Activated naive CD4-positive, alpha-beta T cell treated with Interleukin-2 at 50 U/mL for 16 hours (primary cell): ENCODE measurements around the gene AGER.
"Not testable (repeated sequence)": the region's sequence is repeated elsewhere in the genome, so short reads cannot be mapped to it uniquely, and the experiment has no call there.

Source experiments
- DNase-seq: peaks from one replicate; pipeline ENCODE4 v3.0.0-alpha.2; 2020

The AGER gene

DNA sequence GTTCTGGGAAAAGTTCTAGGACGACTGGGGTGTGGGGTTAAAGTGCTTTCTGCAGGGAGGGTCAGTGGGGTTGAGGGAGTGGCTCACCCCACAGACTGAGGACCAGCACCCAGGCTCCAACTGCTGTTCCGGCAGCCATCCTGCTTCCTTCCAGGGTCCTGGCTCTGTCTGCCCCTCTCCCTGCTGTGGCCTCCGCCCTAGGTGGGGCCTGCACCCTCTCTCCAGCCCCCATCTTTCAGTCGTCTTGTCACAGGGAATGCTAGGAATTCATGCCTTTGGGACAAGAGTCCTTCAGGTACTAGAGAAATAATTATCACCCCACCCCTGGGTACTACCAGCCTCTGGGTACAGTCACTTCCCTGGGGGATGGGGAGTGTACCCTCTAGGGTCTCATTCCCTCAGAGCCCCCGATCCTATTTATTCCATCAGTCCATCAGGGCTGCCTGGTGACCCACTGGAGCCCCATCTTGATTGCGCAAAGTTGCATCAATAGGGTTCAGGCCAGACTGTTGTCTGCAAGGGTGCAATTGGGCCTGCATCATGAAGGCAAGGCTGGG lies at the start of gene AGER:
TSS of gene AGER (minus strand) at position 170 of the 557 bp plus-strand sequence. CDS start at position 139, 31 bp downstream.
- DNase-seq, result no peak

- DNase-seq, result no peak
Observed at GRCh38 chr6:32226434-32226833, 42.4 kb upstream of the AGER start.

DNA sequence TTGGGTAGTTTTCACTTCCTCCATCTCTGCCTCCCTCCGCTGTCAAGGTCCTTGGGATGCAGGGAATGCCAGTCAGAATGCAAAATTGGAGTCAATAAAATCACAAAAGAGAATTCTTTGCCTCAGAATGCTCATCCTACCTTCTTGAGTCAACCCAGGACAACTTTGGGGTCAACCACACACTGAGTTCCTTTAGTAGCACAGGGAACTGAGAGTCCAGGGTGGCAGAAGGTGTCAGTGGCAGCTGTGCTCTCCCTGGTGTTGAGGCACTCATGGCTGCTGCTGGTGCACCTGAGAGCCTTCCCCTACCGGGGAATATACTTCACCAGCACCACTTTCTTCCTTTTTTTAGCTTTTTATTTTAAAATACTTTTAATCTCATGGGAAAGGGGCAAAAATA lies 40.6 kb upstream of the AGER start:
- DNase-seq, result no peak

GRCh38 chr6:32223258-32224235 lies 39.5 kb upstream of the AGER start, which contains the start of gene NOTCH4:
NOTCH4 (minus strand) TSS chr6:32224067; CDS start chr6:32223928, 139 bp downstream.
- DNase-seq, result no peak

DNA sequence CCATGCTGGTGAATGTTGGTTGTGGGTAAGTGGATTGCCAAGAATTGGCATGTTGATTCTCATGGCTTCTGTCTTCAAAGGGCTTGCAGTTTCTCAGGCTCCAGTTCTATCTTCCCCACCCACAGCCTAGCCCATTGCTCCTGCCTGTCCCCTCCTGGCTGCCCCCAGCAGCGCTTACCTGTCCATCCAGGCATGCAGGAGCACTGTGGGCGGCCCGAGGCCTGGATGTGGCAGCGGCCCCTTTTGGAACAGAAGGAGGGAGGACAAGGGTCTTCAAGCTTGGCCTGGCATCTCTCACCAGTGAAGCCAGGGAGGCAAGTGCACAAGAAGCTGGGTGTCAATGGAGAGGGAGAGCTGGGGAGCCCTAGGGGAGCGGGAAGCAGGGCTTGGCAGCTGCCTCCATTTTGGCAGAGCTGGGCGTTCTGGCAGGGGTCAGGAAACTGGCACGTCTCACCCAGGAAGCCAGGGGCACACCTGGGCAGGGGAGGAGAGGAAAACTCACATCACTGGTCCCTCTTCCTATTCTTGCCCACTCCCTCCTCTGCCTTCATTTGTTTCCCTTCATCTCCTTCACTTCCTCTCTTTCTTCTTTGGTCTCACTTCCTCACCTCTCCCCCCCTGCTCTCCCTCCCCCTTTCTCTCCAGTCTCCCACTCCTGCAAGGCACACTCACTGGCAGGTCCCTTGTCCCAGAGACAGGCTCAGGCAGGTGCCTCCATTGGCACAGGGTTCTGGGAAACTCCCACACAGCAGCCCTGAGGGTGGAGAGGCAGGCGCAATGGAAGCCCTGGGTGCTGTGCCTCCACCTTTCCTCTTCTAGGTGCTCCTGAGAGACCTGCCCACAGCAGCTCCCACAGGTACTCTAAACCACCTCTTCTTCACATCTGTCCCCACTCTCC lies 38.5 kb upstream of the AGER start:
- DNase-seq, result no peak

GRCh38 chr6:32220021-32220420 lies 36.0 kb upstream of the AGER start:
- no peak for DNase-seq

DNA sequence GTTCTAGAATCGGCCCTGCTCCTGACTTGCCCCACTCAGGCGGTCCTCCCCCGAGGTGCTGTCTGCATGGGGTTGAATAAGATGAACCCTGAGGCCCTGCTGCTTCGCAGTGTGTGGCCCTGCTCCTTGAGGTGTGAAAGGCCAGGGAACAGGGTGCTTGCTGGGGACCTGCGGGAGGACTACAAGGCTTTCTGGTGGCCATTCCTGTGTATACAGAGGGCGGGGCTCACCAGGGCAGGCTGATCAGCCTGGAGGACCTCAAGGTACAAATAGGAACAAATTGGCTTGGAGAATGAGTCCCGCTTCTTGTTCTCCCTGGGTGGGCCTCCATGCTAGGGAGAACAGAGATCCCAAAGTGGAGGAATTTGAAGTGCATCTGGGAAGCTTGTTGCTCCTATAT lies 34.1 kb upstream of the AGER start:
- no peak for DNase-seq

GRCh38 chr6:32216998-32217397 lies 32.9 kb upstream of the AGER start:
- no peak for DNase-seq

- no peak for DNase-seq
Observed at GRCh38 chr6:32216285-32216684, 32.2 kb upstream of the AGER start.

DNA sequence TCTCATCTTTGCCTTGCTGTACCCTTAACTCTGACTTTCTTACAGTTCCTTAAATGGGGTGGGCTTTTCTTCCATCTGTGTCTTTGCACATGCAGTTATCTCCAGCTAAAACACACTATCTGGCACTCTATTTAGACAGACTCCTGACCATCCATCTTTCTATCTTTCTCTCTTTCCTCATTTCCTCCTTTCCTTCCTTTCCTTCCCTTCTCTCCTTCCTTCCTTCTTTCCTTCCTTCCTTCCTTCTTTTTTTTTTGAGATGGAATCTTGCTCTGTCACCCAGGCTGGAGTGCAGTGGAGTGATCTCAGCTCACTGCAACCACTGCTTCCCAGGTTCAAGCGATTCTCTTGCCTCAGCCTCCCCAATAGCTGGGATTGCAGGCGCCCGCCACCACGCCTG lies 31.6 kb upstream of the AGER start:
- no peak for DNase-seq

DNA sequence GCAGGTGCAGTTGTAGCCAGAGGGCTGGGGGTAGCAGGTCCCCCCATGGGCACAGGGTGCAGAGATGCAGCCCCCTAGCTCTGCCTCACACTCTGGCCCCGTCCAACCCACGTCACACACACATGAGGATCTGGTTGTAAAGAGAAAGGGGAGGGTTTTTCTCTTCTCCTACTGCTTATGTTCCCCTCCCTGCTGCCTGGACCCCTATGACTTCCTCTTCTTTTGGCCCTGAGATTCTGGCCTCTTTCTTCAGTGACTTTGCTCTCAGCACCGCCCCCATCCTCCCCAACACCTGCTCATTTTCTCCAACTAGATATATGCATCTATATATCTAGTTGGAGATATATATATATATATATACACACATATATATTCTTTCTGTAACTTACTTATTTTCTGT lies 30.1 kb upstream of the AGER start:
- DNase-seq, result no peak

DNA sequence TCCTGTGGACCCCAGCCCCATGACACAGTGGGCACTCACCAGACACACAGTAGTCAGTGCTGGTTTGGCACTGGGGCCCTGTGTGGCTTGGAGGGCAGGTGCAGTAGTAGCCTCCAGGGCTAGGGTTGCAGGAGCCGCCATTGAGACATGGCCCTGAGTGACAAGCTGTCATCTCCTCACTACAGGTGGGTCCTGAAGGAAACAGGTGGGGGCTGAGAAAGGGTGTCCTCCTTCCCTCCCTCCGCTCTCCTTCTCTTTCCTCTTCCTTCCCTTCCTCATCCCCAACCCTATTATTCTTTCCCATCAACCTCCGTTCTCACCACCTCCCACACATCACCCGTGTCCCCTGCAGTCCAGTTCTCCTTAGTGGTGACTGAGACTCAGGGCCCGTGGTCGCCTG lies 29.6 kb upstream of the AGER start:
- no peak for DNase-seq

- no peak for DNase-seq
Observed at GRCh38 chr6:32212076-32212760, 28.2 kb upstream of the AGER start.

DNA sequence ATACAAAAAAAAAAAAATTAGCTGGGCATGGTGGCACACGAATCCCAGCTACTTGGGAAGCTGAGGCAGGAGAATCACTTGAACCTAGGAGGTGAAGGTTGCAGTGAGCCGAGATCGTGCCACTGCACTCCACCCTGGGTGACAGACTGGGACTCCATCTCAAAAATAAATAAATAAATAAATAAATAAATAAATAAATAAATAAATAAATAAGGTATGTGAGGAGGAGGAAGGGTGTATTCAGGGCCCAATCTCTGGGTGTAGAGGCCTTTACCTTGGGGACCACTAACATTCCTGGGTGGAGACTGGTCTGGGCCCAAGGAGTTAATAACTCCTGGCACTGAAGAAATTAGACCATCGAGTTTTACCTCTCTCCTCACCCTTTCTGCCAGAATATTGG lies 27.4 kb upstream of the AGER start:
- DNase-seq, result not testable (repeated sequence)

DNA sequence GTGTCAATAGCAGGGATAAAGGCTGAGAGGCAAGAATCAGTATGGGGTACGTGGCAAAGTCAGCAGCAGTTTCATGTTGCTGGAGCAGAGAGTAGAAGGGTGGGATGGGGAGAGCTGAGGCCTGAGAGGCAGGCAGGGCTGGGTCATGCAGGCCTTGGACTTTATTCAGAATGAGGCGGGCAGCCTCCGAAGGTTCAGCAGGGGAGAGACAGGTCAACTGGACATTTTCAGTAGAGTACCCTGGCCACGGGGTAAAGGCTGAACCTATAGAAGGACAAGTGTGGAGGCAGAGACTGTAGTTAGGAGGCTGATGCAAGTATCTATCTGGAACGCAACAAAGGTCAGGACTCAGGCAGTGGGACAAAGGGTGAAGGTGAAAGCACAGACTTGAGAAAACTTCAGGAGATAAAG lies 26.1 kb upstream of the AGER start:
- DNase-seq, result no peak

- no peak for DNase-seq
Observed at GRCh38 chr6:32208996-32209395, 24.9 kb upstream of the AGER start.

- no peak for DNase-seq
Observed at GRCh38 chr6:32204268-32204715, 20.2 kb upstream of the AGER start.

GRCh38 chr6:32203426-32204267 lies 19.6 kb upstream of the AGER start:
- DNase-seq, result no peak

DNA sequence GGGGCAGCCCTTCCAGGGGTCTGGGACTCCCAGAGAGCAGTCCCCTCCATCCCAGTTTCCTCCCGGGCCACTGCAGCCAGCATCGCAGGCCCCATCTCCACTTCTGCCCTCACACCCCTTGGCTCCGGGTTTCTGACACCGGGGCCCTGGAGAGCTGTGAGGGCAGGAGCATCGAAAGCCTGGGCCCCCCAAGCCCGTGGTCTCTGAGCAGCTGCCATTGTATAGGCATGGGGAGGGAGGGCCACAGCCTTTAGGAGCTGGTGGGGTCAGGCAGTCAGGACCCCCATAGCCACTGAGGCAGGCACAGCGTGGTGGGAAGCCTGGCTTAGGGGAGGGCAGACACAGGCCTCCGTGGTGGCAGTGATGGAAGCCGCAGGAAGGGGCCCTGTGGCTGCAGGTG lies 18.1 kb upstream of the AGER start:
- no peak for DNase-seq

GRCh38 chr6:32200711-32201475 lies 16.8 kb upstream of the AGER start:
- DNase-seq, result no peak

DNA sequence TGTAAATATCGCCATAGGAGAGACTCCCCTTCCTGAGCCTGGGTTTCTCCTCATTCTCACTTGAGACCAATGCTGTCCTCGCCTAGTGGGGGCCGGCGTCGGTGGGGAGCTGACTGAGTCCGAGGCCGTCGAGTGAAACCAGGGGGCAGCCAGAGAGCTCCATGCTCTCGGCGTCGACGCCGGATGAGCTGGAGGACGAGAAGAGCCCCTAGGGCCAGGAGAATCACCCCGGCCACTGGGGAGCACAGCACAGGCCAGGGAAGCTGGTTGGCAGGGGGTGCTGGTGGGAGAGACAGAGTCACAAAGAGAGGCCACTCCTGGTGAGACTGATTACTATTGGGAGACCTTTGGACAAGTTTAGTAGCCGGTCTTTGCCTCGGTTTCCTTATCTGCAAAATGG lies 14.8 kb upstream of the AGER start:
- DNase-seq, result no peak
